GM19452 (cell line): ENCODE results near the gene PDLIM7.

Source experiments
- ATAC-seq: cut with Tn5 transposase; IDR thresholded peaks from one replicate; pipeline ENCODE4 v1.9.1; 2021; ENCODE audit not compliant: unreplicated experiment

The PDLIM7 gene

DNA sequence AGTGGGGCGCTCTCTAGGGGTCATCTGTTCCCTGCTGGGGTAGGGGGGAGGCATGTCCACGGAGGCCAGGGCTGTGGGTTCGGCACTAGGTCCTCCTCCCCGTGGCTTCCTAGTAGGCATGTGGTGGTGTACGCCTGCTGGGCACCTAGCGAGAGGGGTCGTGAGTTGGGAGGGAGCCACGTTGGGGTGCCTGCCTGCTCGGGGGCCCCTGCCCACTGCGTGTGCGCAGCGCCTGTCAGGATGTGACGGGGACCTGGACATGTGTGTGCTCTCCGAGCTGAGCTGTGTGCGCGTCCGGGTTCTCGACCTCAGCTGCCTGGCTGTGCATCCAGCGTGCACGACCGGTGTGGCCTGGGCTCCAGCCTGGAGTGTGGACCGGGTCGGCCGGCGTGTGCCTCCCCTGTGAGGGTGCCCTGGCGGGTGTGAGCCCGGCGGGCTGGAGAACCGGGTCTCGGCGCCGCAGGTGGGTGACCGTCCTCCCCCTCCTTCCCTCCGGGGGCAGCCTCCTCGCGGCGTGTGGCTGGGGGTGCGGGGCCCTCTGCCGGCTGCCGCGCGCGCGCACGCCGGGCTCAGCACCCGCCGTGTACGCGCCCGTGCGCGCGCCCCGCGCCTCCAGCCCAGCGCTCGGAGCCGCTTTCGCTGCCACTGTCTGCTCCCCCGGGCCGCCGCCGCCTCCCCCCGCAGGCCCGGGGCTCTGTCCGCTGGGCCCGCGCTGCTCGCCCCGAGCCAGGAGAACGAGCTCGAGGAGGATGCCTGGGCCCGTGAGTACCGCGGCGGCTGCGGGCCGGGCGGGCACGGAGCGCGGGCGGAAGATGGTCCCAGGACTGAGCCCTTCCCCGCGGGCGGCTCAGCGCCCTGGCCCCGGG lies 51.0 kb downstream of the PDLIM7 start, which contains the start of gene PRR7:
PRR7 (plus strand) TSS at position 615 of the 866 bp plus-strand sequence. CDS start 8,254 bp downstream, outside the sequence.
- ATAC-seq: peak; percentile 59

DNA sequence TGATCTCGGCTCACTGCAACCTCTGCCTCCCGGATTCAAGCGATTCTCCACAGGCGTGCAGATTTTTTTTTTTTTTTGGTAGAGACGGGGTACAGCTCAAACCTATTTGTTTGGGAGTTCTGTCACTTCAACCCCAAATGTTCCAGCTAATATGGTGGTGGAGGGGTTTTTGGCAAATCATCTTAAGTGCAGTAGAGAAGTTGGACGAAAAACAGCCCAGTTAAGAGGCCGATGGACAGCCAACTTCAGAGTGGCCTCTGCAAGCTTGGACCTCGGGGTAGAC lies 51.5 kb downstream of the PDLIM7 start:
- no peak for ATAC-seq

DNA sequence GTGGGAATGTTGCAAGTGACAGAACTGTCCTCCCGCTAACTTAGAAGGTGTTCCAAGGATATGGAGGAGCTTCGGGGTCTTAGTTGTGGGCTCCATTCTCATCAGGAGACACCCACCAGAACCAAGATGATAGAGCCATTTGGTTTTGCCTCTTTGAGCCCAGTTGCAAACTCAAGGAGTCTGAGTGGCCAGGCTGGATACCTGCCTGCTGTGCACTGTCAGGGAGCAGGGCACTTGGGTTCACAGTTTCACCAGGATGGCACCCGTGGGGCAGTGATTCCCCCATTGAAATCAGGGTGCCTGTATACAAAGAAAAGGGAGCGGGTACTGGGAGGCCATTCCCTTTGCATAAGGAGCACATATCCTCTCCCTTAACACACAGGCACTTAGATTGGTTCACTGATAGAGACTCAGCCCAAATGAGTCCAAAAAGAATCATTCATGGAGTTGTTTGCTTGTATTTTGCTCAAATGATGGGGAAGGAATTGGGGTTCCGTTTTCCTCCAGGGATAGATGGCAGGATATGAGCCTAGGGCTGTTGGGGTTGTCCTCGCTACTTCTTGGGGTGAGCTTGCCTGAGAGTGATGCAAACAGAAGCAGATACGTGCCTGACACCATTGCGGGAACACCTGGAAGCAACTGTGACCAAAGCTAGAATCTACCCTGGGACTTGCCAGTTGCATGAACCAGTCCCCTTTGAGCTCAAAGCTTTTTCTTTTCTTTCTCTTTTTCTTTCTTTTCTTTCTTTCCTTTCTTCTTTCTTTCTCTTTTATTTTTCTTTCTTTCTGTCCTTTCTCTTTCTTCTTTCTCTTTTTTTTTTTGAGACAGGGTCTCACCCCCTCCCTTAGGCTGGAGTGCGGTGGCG lies 52.1 kb downstream of the PDLIM7 start:
- ATAC-seq: no peak

DNA sequence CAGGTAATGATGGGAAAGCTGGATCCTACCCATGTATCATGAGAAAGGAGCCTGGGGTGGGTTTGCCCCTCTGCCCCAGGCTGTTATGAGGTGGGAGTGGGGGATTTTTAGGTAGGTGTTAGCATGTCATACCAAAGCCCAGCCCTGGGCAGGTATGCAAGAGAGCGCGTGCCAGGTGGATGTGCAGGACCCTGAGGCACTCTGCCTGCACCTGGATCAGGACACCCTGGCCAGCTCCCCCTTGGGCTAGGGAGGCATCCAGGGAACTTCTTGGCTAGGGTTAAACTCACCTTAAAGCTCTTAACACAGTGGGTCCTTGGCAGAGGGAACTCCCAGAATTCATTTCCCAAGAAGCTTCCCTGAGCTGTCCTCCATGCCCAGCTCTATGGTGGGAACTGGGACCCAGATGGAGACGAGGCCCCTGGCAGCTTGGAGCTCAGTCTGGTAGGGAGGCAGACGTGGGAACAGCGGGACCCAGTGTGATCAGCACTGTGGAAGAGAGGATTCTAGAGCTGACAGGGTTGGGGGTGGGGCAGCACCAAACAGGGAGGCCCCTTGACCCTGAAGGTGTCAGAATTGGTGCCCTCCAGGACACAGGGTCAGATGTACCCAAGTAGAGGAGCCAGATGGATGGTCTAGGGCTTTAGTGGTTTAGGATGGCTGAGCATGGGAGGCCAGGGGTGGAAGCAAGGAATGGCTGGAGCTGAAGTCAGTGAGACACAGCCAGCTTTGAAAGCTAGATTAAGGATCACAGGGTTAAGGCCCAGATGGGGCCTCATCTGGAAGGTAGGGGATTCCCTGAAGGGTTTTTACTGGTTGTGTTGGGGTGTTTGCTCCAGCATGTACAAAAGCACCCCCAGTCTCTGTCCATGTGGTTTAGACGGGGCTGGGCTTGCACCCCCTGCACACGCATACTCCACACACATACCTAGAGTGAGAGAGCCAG lies 53.0 kb downstream of the PDLIM7 start:
- ATAC-seq: no peak

DNA sequence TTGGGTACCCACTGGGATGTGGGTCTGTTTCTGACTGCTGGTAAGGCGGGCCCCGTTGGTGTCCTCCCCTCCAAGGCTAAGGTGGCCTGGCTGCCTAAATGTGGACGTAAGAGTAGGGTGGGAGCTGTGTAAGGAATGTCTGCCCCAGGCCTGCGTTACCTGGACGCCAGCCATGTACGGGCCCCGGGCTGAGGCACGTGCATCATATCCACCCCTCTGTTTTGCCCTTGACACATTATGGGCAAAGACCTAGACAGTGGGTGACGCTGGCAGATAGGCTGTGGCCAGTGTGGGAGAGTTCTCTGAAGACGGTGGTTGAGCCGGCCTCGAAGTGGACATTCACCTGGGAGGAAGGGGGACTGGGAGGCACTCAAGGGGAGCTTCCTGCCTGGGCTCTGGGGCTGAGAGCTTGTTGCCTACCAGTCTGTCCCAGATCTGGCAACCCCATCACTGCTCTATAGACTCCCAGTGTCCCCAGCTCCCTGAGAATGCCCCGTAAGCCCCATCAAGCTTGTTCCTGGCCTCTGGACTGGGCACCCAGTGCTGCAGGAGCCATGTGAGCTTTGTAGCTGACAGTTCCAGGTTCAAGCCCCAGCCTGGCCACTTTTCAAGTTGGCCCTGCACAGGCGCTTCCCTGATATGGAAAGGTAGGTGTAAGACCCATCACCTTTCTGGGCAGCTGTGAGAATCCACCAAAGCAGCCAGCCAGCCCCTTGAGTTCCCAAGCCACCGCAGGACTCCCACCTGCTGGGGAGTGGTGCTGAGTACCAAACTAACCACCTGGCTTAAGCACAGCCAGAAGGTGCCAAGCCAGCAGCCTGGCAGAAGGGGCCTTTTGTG lies 54.0 kb downstream of the PDLIM7 start:
- no peak for ATAC-seq

DNA sequence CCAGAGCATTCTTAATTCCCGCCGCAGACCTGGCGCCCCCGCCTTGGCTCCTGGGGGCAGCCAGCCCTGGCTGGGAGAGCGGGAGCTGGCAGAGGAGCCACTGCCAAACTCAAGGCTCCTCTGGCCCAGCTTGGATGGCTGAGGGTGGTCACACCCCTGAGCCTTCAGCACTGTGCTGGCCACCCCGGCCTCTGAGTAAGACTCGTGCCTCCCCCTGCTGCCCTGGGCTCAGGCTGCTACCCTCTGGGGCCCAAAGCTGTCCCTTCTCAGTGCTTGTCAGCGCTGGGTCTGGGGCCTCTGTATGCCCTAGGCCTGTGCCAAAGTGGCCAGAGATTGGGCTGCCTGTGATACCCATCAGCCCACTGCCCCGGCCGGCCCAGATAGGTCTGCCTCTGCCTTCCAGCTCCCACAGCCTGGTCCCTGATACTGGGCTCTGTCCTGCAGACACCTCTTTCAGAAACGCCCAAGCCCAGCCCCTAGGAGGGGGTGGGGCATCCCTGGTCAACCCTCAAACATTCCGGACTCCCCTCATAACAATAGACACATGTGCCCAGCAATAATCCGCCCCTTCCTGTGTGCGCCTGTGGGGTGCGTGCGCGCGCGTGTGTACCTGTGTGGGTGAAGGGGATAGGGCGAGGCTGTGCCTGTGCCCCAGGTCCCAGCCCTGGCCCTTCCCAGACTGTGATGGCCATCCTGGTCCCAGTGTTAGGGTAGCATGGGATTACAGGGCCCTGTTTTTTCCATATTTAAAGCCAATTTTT lies 55.2 kb downstream of the PDLIM7 start:
- no peak for ATAC-seq

DNA sequence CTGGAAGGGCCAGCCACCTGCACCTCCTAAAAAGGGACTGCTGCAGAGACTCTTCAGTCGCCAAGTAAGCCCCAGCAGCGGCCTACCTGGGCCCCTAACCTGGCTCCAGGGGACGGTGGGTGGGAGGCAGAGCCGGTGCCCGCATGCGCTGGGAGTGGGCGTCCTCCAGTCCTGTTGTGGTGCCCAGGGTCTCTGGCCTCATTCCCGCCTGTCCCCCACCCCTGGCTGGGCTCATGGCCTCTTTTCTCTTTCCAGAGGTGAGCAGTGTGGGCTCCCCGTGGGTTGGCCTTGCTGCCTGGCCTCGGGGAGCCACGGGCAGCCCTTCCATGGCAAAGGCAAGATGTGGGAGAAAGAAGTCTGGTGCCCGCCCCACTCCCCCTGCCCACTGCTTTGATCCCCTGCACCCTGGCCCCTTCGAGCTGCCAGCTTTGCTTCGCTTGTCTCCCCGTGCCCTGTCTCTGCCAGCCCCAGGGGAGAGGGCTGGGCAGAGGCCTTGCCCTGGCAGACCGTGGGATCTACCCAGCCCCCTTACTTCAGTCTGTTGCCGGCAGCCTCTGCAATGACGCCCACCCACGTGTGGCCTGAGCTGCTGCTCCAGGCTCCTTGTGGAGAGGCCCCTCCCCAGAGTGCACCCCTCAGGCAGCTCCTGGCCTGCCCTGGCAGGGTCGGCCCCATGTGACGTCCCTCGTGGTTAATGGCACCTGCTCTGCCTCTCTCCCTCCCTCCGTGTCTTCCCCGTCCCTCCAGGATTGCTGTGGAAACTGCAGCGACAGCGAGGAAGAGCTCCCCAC lies 56.2 kb downstream of the PDLIM7 start:
- ATAC-seq: no peak

DNA sequence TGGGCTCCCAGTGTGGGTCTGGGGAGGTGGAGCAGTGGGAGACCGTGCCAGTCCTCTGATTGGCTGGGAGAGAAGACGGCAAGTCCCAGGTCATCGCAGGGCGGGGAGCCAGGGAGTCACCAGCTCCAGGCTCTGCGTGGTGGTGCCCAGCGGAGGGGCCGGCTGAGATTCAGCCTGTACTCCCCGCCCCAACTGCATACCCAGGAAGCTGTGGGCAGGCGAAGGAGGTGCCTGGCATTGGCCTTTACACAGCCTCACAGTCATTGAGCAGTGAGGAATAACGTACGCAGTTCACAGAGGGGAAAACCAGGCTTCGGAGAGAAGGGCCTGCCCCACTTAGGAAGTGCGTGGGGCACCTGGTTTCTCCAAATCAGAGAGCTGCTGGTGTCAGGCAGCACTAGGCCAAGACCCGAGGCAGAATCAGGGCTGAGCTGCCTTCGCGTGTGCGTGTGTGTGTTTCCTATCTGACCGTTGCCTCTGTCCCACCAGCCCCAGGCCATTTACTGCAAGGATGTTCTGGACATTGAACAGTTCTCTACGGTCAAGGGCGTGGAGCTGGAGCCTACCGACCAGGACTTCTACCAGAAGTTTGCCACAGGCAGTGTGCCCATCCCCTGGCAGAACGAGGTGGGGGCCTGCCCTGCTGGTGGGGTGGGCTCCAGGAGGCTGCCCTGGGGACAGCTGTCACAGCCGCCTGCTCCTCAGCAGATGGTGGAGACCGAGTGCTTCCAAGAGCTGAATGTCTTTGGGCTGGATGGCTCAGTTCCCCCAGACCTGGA lies 57.0 kb downstream of the PDLIM7 start:
- ATAC-seq: no peak

DNA sequence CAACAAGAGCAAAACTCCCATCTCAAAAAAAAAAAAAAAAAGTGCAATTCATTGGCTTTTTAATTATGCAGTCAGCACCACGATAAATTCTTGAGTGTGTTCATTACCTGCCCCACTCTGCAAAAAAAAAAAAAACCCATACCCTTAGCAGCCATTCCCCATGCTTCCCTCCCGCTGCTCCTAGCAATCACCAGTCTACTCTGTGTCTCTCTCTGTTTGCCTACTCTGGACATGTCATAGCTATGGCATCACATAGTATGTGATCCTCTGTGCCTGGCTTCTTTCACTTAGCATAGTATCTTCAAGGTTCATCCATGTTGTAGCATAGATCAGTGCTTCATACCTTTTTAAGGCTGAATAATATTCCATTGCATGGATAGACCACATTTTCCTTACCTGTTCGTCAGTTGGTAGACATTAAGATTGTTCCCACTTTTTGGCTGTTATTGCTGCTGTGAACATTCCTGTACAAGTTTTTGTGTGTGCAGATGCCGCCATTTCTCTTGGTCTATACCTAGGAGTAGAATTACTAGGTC lies 57.8 kb downstream of the PDLIM7 start:
- ATAC-seq: no peak

DNA sequence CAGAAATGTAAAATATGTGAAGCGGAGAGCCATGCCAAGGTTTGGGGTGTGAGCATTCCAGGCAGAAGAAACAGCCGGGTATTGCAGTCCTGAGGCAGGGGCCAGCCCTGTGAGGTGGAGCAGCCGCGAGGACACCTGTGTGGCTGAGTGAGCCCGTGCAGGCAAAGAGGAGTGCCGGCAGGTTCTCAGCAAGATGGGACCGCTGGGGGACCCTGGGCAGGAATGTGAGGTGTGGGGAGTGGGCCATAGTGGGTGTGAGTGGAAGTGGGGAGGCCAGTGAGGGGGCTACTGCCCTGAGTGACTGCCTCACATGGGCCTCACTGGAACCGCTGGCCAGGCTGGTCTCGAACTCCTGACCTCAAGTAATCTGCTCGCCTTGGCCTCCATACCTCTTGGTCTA lies 58.9 kb downstream of the PDLIM7 start:
- ATAC-seq: no peak

DNA sequence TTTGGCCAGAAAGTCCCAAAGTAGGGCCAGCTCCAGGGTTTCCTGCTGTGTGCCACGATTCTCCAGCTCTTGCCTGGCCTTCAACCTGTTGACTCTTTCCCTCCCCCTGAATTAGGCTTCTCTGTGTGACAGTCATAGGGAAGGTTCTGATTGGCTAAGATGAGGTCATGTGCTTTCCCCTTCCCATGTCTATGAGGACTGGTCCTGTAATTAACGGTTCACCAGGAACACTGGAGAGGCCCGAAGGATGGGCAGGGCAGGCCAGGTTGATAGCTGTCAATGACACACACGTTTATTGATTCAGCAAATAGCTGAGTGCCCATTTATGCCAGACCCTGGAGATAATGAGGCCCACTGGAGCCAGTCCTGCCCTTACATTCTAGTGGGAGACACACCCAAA lies 59.8 kb downstream of the PDLIM7 start:
- no peak for ATAC-seq

DNA sequence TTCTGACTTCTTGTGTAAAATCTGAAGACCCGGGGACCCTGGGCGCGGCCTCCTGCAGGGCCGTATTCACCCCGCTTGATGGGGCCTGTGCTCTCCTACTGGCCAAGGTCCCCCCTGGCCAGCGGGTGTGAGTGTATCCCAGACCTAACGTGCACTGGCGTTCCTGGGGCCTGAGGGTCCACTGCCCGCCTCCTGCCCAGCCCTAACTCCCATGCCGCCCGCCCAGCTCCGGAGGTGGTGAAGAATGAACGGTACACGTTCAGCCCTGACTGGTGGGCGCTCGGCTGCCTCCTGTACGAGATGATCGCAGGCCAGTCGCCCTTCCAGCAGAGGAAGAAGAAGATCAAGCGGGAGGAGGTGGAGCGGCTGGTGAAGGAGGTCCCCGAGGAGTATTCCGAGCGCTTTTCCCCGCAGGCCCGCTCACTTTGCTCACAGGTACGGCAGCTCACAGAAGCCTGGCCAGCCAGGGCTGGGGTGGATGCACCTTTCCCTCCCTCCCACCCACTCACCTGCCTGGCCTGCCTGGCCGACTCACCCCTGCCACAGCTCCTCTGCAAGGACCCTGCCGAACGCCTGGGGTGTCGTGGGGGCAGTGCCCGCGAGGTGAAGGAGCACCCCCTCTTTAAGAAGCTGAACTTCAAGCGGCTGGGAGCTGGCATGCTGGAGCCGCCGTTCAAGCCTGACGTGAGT lies 61.4 kb downstream of the PDLIM7 start:
- ATAC-seq: no peak

DNA sequence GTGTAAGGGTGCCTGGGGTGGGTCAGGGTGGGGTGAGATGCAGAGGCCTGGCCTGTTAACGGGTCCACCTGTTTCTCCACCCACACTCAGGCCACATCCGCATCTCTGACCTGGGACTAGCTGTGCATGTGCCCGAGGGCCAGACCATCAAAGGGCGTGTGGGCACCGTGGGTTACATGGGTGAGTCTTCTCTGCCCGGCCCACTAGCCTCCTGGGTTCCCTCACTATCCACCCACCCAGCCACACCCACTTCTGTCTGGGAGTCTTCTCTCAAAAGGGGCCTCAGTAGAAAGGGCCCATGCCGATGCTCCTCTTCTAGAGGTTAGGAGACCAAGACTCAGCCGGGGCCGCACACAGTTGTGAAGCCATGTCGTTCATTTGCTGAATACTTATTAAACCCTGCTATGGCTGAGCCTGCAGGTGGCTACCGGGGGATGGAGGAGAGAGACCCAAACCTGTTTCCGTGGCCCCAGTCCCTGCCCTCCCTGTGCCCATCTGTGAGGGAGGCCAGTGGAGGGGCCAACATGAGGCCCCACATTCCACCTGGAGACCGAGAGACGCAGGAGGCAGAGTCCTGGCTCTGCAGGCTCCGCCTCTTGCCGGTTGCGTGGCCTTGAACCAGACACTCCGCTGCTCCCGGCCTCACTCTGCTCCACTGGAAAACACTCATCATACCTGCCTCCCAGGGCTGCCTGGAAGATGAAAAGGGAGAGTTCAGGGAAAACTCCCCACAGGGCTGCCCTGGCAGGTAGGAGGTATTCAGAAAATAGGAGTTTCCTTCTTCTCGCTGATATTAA lies 62.3 kb downstream of the PDLIM7 start:
- ATAC-seq: no peak

DNA sequence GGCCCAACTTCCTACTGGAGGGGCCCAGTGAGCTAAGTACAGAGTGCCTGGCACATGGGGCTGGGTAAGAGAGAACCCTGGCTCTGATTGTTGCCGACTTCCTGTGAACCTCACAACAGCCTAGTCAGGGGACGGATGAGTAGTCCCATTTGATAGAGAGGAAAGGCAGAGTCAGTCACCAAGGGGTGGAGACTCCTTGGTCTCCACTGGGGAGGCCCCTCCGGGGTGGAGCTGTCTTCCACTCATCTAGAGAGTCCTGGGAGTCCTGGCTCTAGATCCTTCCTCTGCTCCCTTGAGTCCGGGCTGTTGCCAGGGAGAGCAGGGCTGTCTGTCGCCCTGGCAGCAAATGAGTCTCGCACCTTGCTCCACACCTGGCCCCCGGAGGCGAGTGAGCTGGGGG lies 63.0 kb downstream of the PDLIM7 start:
- no peak for ATAC-seq

DNA sequence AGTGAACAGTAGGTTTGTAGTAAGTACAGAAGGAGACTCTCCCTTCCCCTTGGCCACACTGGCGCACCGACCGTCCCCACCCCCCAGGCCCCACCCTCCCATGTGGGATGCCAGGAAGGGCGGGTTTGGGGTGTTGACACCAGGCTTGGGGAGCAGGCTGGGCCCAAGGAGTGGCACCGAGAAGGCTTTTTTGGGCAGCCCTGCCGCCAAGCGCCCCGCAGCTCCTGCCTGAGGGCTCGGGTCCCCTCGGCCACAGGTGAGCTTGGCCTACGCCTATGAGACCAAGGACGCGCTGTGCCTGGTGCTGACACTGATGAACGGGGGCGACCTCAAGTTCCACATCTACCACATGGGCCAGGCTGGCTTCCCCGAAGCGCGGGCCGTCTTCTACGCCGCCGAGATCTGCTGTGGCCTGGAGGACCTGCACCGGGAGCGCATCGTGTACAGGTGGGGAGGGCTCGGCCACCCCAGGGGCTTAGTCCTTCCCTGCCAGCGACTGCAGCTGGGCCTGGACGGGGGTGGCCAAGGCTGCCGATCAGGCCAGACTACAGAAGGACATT lies 63.7 kb downstream of the PDLIM7 start:
- no peak for ATAC-seq
